HG03175 (cell line): Measurements from ENCODE around the gene CNTNAP2.
A peak's percentile ranks its signal among the peaks of the same experiment; 100 is the strongest.

ENCODE experiments used
- ATAC-seq: cut with Tn5 transposase; IDR thresholded peaks from one replicate; pipeline ENCODE4 v1.9.1; 2021; ENCODE audit warnings: mild to moderate bottlenecking, moderate library complexity; ENCODE audit not compliant: unreplicated experiment

The CNTNAP2 gene

DNA sequence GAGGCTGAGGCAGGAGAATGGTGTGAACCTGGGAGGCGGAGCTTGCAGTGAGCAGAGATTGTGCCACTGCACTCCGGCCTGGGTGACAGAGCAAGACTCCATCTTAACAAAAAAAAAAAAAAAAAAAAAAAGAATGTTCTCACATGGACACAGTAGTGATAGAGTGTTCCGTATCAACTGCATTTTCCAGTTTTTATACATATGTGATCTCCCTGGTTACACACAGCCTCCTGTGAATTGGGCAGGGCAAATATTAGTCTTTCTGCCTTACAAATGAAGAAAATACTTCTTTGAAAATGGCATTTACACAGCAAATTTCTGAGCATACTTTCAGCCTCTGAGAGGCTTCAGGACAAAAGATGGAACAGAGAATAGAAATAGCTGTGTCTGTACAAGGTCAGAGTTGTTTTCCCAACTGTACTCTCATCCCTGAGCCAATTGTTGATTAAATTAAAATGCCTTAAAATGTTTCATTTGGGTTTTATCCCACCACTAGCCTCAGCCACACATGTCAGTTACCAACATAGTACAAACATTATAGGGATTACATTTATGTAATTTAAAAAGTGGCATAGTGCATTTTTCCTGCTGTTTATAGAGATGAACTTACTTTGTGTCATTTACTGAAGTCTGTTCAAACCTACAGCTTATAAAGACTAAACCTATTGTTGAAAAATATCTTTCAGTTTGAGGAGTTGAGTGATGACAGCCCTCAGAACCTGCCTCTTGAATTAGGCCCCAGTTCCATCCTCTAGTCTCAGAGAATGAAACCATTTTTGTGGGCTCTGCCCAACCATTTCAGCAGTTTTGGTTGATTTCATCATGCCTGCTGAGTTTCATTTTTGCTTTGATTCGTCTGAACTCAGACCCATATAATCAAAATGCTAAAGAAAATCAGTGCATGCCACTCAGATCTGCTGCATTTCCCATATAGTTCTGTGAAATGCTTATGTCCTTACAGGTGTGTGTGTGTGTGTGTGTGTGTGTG lies 1864.5 kb downstream of the CNTNAP2 start:
- peak; percentile 70 for ATAC-seq

DNA sequence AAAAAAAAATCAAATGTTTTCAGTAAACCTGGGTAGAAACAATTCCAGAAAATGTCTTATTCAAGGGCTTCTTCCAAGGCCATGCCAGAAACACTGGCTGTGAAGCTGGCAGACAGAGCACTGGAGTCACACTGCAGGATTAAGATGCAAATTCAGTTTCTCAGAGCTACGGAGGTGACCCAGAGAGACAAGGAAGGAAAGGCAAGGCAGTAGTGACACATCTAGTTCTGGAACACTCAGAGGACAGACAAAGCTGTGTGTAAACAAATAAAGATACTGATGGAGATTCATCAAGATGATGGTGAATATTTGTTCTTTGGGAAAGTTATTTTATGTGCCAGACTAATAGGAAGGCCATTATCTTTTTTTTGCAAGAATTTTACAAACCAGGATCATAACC lies 1865.7 kb downstream of the CNTNAP2 start:
- no peak for ATAC-seq

GRCh38 chr7:147984265-147984664 lies 1867.7 kb downstream of the CNTNAP2 start:
- ATAC-seq: no peak

GRCh38 chr7:147990079-147990478 lies 1873.5 kb downstream of the CNTNAP2 start:
- no peak for ATAC-seq

GRCh38 chr7:147990942-147991341 lies 1874.3 kb downstream of the CNTNAP2 start:
- no peak for ATAC-seq

- ATAC-seq: no peak
These were observed 1876.1 kb downstream of the CNTNAP2 start for GRCh38 chr7:147992698-147993097.

GRCh38 chr7:147997636-147998035 lies 1881.0 kb downstream of the CNTNAP2 start:
- ATAC-seq: no peak

DNA sequence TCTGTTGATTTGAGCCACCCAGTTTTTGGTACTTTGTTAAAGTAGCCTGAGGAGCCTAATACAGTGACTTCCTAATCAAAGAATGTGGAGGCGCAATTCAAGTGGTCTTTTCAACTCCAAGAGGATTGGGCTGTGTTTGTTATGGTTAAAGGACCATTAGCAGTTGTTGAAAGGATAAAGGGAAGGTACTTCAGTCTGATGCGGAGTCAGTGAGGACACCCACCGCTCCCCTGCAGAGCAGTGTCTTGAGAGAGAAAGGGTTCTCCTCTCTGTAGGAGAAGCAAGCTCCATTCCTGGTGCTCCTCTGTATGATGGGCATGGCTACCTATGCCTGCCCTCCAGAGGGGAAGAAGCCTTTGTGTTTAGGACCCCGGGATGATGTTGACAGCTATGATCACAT lies 1883.4 kb downstream of the CNTNAP2 start:
- ATAC-seq: no peak

GRCh38 chr7:148011753-148012152 lies 1895.2 kb downstream of the CNTNAP2 start:
- no peak for ATAC-seq

DNA sequence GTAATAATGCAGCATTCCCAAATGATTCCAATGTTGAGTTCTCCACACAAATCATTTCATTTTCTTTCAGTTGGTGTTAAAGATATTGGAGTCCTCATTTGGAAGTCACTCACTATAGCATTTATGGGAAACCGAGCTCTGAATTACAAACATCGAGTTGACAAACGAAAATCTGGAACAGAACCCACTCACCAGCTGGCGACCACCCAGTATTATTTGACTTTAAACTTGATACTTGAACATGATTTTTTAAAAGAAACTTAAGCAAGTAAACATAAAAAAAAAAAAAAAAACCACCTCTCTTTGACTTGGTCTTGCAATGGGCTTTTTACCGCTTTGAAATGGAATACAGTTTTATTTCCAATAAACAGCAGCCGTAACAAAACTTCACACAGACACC lies 1897.4 kb downstream of the CNTNAP2 start:
- ATAC-seq: no peak

DNA sequence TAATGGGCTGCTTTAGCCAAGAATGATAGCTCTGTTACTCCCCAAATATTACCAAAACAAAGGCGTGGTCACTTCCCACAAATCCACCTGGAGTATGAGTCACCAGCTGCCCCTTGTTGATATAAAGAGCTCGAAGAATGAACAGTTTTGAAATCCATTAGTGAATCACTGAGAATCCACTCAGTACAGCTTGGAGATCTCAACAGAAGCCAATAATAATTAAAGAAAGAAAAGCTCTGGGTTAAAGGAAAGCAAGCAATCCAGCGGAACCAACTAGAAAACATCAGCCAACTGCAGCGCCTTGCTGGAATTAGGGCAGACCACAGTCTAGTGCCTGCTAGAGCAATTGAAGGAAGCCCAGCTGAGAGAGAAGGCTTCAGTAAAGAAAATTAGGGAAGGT lies 1897.9 kb downstream of the CNTNAP2 start:
- no peak for ATAC-seq

GRCh38 chr7:148017126-148017525 lies 1900.5 kb downstream of the CNTNAP2 start:
- ATAC-seq: no peak

DNA sequence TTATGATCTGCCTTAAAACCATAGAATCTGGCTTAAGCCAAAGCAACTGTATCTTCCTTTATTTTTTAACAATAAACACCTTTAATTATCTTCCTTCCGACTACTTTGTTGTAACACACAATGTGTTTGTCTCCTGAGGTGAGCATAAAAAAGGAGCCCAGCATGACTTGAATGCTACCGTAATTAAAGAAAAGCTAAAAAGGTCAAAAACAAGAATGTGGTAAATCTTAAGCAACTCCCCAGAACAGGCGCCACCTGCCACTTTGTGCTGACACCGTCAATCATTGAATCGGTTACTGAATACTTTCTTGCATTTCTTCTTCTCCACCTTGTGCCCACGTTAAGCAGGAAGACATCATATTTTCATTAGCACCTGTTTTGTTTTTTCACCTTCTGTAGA lies 1904.1 kb downstream of the CNTNAP2 start:
- ATAC-seq: no peak

- no peak for ATAC-seq
These were observed 1905.0 kb downstream of the CNTNAP2 start for GRCh38 chr7:148021507-148022045.

DNA sequence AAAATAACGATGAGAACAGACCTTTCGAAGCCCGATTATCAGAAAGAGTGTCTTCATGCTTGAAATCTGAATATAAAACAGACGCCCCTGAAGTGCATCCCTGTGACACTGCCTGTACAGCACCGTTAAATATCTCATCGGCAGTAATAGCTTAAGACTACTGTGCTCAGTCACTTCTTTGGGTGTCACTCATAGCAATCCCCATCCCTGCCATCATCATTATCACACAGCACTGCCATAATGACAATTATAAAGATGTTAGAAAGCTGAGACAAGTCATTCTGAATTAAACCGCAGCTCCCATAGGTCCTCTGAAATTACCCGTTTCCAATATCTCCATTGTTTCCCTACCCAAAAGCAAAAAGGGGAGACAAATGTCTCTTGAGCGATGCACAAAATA lies 1906.2 kb downstream of the CNTNAP2 start:
- ATAC-seq: no peak

DNA sequence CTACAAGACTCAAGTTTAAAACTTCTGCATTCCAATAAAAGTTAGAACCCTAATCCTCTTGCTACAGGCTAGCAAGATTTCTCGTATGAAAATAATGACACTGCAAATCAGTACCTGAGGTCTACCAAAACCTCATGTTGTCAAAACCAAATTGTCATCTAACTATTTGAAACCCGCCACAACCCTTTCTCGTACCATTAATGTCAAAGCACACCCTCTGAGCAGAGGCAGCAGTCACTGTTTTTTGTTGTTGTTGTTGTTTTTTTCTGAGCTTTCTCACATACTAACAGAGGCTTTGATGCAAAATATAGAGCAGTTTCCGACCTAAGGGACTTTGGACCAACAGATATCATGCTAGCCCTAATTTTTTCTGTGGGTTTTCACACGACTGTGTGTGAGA lies 1910.1 kb downstream of the CNTNAP2 start:
- ATAC-seq: no peak

DNA sequence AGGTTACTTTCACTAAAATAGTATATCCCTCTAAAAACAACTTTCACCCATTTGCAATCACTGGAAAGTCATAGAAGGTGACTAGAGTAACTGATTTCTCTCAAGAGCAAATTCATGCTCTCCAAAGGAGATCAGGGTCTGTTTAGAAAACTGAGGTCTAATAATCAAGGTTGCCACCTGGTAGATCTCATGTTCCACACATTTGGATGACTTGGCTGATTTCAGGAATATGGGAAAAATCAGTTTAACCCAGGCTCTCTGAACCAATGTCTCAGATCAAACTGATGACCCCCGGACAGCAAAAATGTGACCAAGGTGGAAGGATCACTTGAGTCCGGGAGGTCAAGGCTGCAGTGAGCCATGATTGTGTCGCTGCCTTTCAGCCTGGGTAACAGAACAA lies 1911.6 kb downstream of the CNTNAP2 start:
- ATAC-seq: no peak

GRCh38 chr7:148031019-148031418 lies 1914.4 kb downstream of the CNTNAP2 start:
- no peak for ATAC-seq

- ATAC-seq: no peak
These were observed 1915.2 kb downstream of the CNTNAP2 start for GRCh38 chr7:148031811-148032210.

DNA sequence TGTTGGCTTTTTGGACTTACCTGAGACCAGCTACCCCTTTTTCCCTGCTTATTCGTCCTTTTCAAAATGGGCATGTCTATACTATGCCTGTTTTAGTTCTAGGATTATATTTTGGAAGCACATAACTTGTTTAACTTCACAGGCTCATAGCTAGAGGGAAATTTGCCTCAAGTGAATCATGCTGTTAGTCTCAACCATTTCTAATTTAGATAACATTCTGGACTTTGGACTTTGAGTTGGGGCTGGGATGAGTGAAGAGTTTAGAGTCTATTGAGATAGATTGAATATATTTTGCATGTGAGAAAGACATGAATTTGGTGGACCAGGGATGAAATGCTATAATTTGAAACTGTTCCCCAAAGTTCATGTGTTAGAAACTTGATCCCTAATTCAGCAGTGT lies 1919.3 kb downstream of the CNTNAP2 start:
- no peak for ATAC-seq

DNA sequence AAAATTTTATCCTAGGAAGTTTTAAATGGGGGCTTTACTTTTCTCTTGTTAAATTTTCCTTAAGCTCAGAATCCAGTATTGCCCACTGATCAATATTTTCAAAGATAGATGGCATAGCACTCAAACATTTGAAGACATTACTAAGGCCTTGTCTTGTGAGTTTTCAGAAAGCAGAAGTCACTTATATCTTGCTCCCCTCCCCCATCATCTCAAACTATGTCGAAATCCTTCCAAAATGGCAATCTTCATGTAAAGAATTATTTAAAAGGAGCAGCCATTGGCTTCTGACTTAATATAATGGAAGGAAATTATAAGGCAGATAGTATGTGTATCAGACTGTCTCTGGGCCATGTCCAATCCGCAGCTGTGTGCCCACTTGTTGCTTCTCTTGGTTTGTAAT lies 1920.4 kb downstream of the CNTNAP2 start:
- ATAC-seq: no peak

DNA sequence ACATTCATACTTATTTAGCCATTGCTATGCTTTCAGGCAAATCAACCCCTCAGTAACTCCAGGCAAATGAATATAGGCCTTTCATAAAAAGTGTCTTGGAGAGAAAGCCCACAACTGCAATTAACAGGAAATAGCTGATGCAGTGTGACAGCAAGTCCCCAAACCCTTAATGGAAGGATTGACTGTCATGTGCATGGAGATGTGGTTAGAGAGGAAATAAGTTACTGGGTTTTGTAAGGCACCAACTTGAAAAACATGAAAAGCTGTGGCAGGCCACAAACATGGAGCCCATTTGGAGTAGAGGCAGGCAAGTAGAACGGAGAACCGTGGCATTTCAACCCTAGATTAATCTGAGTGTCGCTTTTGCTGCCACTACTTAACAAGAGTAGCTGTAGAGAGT lies 1924.6 kb downstream of the CNTNAP2 start:
- no peak for ATAC-seq
